Neutrophil (primary cell): ENCODE data around the gene LARP1.
"Not testable (repeated sequence)": the region's sequence is repeated elsewhere in the genome, so short reads cannot be mapped to it uniquely, and the experiment has no call there.

Experiments
- H3K27ac ChIP-seq: fragments of 200-600 bp; sonication (generic); 2 replicates; pipeline ENCODE4 v1.5.1; 2016; ENCODE audit warnings: mild to moderate bottlenecking, moderate library complexity
- H3K27me3 ChIP-seq: fragments of 200-600 bp; sonication (generic); 2 replicates; pipeline ENCODE4 v1.6.0; 2016; ENCODE audit warnings: mild to moderate bottlenecking
- H3K36me3 ChIP-seq: fragments of 200-600 bp; sonication (generic); 2 replicates; pipeline ENCODE4 v1.5.1; 2017
- H3K4me1 ChIP-seq, 2 experiments: fragments of 200-600 bp in 1 of 2; sonication (generic) in 1 of 2; 1 replicate in 1 of 2; 2 replicates in 1 of 2; pipeline versions ENCODE4 v1.5.1 to v1.6.1; 2013 to 2016; ENCODE audit warnings: low read depth in 1 of 2, low read length in 1 of 2, mild to moderate bottlenecking in 1 of 2, moderate library complexity in 1 of 2; ENCODE audit not compliant: control insufficient read depth in 1 of 2, insufficient read depth in 1 of 2
- H3K4me3 ChIP-seq, 2 experiments: fragments of 200-600 bp in 1 of 2; sonication (generic) in 1 of 2; 1 replicate in 1 of 2; 2 replicates in 1 of 2; pipeline ENCODE4 v1.5.1; 2013 to 2016; ENCODE audit warnings: low read depth in 1 of 2, low read length in 1 of 2, mild to moderate bottlenecking in 1 of 2, moderate library complexity in 1 of 2
- H3K9me3 ChIP-seq: fragments of 200-600 bp; sonication (generic); 2 replicates; pipeline ENCODE4 v1.5.1; 2016
- TF ChIP-seq, protein P1 (sequence below): fragments of 200-600 bp; sonication (generic); IDR thresholded peaks from 2 replicates; pipeline ENCODE4 v1.5.1; 2016; ENCODE audit warnings: antibody characterized with exemption

The LARP1 gene

DNA sequence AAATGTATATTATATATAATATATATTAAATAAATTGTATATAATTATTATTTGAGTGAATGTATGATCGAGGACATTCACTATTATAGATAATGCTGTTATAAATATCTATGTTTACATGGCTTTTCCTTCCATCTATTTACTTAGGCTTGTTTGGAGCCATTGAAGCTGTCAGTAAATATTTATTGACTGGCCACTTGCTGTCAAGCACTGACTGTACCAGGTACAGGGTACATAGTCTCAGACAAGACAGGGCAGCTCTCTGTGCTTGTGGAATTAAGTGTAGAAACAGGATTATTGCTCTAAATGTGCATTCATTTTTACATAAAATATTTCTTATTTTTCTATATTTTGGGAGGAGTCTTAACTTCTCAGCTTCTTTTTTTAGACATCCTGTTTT is 78.9 kb downstream of the LARP1 start:
- H3K4me3 ChIP-seq, result no peak overlapping the region
- H3K9me3 ChIP-seq, result no peaks in the 10 kb centered on the region
- no peaks in the 10 kb centered on the region for H3K27me3 ChIP-seq
- TF ChIP-seq, protein P1, sequence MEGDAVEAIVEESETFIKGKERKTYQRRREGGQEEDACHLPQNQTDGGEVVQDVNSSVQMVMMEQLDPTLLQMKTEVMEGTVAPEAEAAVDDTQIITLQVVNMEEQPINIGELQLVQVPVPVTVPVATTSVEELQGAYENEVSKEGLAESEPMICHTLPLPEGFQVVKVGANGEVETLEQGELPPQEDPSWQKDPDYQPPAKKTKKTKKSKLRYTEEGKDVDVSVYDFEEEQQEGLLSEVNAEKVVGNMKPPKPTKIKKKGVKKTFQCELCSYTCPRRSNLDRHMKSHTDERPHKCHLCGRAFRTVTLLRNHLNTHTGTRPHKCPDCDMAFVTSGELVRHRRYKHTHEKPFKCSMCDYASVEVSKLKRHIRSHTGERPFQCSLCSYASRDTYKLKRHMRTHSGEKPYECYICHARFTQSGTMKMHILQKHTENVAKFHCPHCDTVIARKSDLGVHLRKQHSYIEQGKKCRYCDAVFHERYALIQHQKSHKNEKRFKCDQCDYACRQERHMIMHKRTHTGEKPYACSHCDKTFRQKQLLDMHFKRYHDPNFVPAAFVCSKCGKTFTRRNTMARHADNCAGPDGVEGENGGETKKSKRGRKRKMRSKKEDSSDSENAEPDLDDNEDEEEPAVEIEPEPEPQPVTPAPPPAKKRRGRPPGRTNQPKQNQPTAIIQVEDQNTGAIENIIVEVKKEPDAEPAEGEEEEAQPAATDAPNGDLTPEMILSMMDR, result no peak
- no peaks in the 10 kb centered on the region for H3K36me3 ChIP-seq
- H3K4me1 ChIP-seq, result peaks cover 0 to 5% of the 10 kb centered on the region in 2 experiments
- no peak overlapping the region for H3K27ac ChIP-seq

DNA sequence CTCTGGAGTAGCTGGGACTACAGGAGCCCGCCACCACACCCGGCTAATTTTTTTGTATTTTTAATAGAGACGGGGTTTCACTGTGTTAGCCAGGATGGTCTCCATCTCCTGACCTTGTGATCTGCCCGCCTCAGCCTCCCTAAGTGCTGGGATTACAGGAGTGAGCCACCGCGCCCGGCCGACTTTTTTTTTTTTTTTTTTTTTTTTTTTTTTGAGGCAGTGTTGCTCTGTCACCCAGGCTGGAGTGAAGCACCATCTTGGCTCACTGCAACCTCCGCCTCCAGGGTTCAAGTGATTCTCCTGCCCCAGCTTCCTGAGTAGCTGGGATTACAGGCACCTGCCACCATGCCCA is 80.5 kb downstream of the LARP1 start:
- H3K4me3 ChIP-seq, H3K9me3 ChIP-seq, H3K36me3 ChIP-seq, H3K27ac ChIP-seq, H3K27me3 ChIP-seq, H3K4me1 ChIP-seq: not testable (repeated sequence)

- Histone ChIP-seq H3K27me3 (no peaks in the 10 kb centered on the region), H3K36me3 (no peaks in the 10 kb centered on the region), H3K27ac (no peak overlapping the region), H3K4me3 (no peak overlapping the region), H3K9me3 (no peaks in the 10 kb centered on the region), H3K4me1 (no peaks in the 10 kb centered on the region)
- TF ChIP-seq, protein P1, result no peak
Measured at GRCh38 chr5:154836225-154836624, 81.0 kb downstream of the LARP1 start.

GRCh38 chr5:154837009-154837901 is 82.1 kb downstream of the LARP1 start:
- no peak overlapping the region for H3K4me3 ChIP-seq
- H3K27ac ChIP-seq, result no peak overlapping the region
- H3K36me3 ChIP-seq, result no peaks in the 10 kb centered on the region
- no peaks in the 10 kb centered on the region for H3K27me3 ChIP-seq
- H3K4me1 ChIP-seq, result no peaks in the 10 kb centered on the region
- H3K9me3 ChIP-seq, result no peaks in the 10 kb centered on the region
- TF ChIP-seq, protein P1, result no peak

DNA sequence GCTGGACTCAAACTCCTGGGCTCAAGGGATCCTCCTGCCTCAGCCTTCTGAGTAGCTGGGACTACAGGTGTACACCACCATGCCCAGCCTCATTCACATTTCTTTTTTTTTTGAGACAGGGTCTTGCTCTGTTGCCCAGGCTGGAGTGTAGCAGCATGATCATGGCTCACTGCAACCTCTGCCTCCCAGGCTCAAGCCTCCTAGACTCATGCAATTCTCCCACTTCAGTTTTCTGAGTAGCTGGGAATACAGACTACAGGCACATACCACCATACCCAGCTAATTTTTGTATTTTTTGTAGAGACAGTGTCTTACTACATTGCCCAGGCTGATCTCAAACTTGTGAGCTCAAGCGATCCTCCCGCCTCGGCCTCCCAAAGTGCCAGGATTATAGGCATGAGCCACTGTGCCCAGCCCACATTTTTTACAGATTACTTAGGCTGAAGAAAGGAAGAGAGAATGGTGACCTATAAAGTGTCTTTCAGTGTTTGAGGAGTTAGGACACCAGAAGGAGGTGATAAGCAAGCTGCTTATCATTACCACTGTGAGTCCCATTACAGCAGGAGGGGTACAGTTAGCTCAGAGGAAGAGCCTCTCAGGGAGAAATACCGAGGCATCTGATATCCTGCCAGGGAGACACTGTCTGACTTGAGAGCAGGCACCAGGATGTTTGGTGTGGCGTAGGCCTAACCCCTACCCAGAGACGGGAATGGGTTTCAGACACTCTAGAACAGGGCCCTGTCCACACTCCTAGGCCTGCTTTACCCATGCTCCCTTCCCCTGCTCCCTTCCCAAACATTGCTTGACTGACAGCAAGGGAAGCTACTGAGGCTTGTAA is 85.5 kb downstream of the LARP1 start:
- H3K27me3 ChIP-seq, result no peaks in the 10 kb centered on the region
- no peak overlapping the region for H3K27ac ChIP-seq
- H3K4me1 ChIP-seq, result no peaks in the 10 kb centered on the region
- no peaks in the 10 kb centered on the region for H3K36me3 ChIP-seq
- H3K4me3 ChIP-seq, result no peak overlapping the region
- TF ChIP-seq, protein P1, result no peak
- H3K9me3 ChIP-seq, result no peaks in the 10 kb centered on the region

- Histone ChIP-seq H3K4me1 (no peaks in the 10 kb centered on the region), H3K27ac (no peak overlapping the region), H3K27me3 (no peaks in the 10 kb centered on the region), H3K36me3 (no peaks in the 10 kb centered on the region), H3K4me3 (no peak overlapping the region), H3K9me3 (no peaks in the 10 kb centered on the region)
- TF ChIP-seq, protein P1, result no peak
Measured at GRCh38 chr5:154841273-154841661, 86.1 kb downstream of the LARP1 start.
